Neuronal stem cell (in vitro differentiated cells): ENCODE measurements around the gene TMEM132D.

Experiments used
- DNase-seq: peaks from one replicate; pipeline ENCODE4 v3.0.0-alpha.2; 2013; ENCODE audit warnings: low spot score
- H2AFZ ChIP-seq: one replicate; pipeline ENCODE4 v1.6.1; 2013; ENCODE audit warnings: mild to moderate bottlenecking, low read length, inconsistent platforms
- H2AK5ac ChIP-seq: 2 replicates; pipeline ENCODE4 v1.6.1; 2013; ENCODE audit warnings: low read depth, mild to moderate bottlenecking, inconsistent platforms, low read length, moderate library complexity, mixed read lengths
- H2BK120ac ChIP-seq: 2 replicates; pipeline ENCODE4 v1.6.1; 2013; ENCODE audit warnings: low read depth, mild to moderate bottlenecking, inconsistent platforms, low read length, moderate library complexity, mixed read lengths
- H2BK12ac ChIP-seq: one replicate; pipeline ENCODE4 v1.6.1; 2013; ENCODE audit warnings: low read length, inconsistent platforms
- H2BK15ac ChIP-seq: 2 replicates; pipeline ENCODE4 v1.6.1; 2013; ENCODE audit warnings: mild to moderate bottlenecking, low read length, inconsistent platforms, mixed read lengths
- H2BK5ac ChIP-seq: one replicate; pipeline ENCODE4 v1.6.1; 2013; ENCODE audit warnings: inconsistent platforms, mild to moderate bottlenecking, low read length, moderate library complexity
- H3K14ac ChIP-seq: one replicate; pipeline ENCODE4 v1.6.1; 2013; ENCODE audit warnings: low read length, inconsistent platforms
- H3K18ac ChIP-seq: 2 replicates; pipeline ENCODE4 v1.6.1; 2013; ENCODE audit warnings: low read length, inconsistent platforms
- H3K23ac ChIP-seq: 2 replicates; pipeline ENCODE4 v1.6.1; 2013; ENCODE audit warnings: low read depth, mild to moderate bottlenecking, mixed read lengths, low read length, inconsistent platforms; ENCODE audit not compliant: poor library complexity
- H3K27ac ChIP-seq: replicated peaks from 3 replicates; pipeline ENCODE4 v1.5.1; 2013; ENCODE audit warnings: low read length, inconsistent platforms
- H3K27me3 ChIP-seq, 3 experiments: 2 replicates each; pipeline ENCODE4 v1.6.1; 2013; ENCODE audit warnings: low read length in 3 of 3, mild to moderate bottlenecking in 2 of 3, inconsistent platforms in 1 of 3, low read depth in 1 of 3, mixed read lengths in 1 of 3, moderate library complexity in 1 of 3; ENCODE audit not compliant: control insufficient read depth in 3 of 3, insufficient read depth in 3 of 3
- H3K36me3 ChIP-seq, 2 donors: replicated peaks in 1 of 2; 2 replicates each; pipeline ENCODE4 v1.6.1; 2013; ENCODE audit warnings: low read length in 2 of 2; ENCODE audit not compliant: control insufficient read depth in 2 of 2, insufficient read depth in 2 of 2
- H3K4ac ChIP-seq: 2 replicates; pipeline ENCODE4 v1.6.1; 2013; ENCODE audit warnings: inconsistent platforms, mild to moderate bottlenecking, low read length, moderate library complexity
- H3K4me1 ChIP-seq, 2 donors: 1 replicate in 1 of 2; 2 replicates in 1 of 2; pipeline ENCODE4 v1.6.1; 2013; ENCODE audit warnings: low read length in 2 of 2, low read depth in 1 of 2; ENCODE audit not compliant: control insufficient read depth in 2 of 2, insufficient read depth in 1 of 2
- H3K4me2 ChIP-seq: one replicate; pipeline ENCODE4 v1.6.1; 2013; ENCODE audit warnings: mild to moderate bottlenecking, low read length, inconsistent platforms; ENCODE audit not compliant: insufficient read depth, poor library complexity, severe bottlenecking
- H3K4me3 ChIP-seq, 2 donors: 2 replicates each; pipeline ENCODE4 v1.5.1; 2013; ENCODE audit warnings: low read length in 2 of 2, mild to moderate bottlenecking in 2 of 2, inconsistent platforms in 1 of 2, moderate library complexity in 1 of 2
- H3K79me1 ChIP-seq: one replicate; pipeline ENCODE4 v1.6.1; 2013; ENCODE audit warnings: low read depth, mild to moderate bottlenecking, inconsistent platforms, low read length, moderate library complexity
- H3K9ac ChIP-seq: one replicate; pipeline ENCODE4 v1.6.1; 2013; ENCODE audit warnings: mild to moderate bottlenecking, low read depth, low read length, inconsistent platforms; ENCODE audit not compliant: poor library complexity
- H3K9me3 ChIP-seq, 2 donors: replicated peaks in 1 of 2; 2 replicates each; pipeline versions ENCODE3 to v1.6.1; 2013; ENCODE audit warnings: low read length in 2 of 2, mild to moderate bottlenecking in 2 of 2, inconsistent platforms in 1 of 2, low read depth in 1 of 2, mixed read lengths in 1 of 2, moderate library complexity in 1 of 2; ENCODE audit not compliant: control insufficient read depth in 2 of 2, insufficient read depth in 1 of 2
- H4K8ac ChIP-seq: one replicate; pipeline ENCODE4 v1.6.1; 2013; ENCODE audit warnings: low read depth, mild to moderate bottlenecking, inconsistent platforms, low read length, moderate library complexity
- H4K91ac ChIP-seq: one replicate; pipeline ENCODE4 v1.6.1; 2013; ENCODE audit warnings: low read length, low read depth, mild to moderate bottlenecking, inconsistent platforms; ENCODE audit not compliant: poor library complexity
- WGBS, 2 donors: extraction: QIAGEN DNeasy Blood & Tissue Kit; methylation state at CpG; one replicate each; pipeline ENCODE4 v1.1.7; 2013; ENCODE audit warnings: missing lambda C conversion rate in 2 of 2, mixed read lengths in 1 of 2; ENCODE audit not compliant: insufficient read length in 2 of 2, insufficient replicate concordance in 1 of 2; ENCODE audit errors: extremely low coverage in 2 of 2; 5-methylcytosine and 5-hydroxymethylcytosine counted together

TMEM132D gene

GRCh38 chr12:129727100-129727499, 176.7 kb downstream of the TMEM132D start:
- no peak overlapping the region for H3K4ac ChIP-seq
- no peaks in the 10 kb centered on the region for H3K9me3 ChIP-seq
- no peak overlapping the region for H3K4me3 ChIP-seq
- no peak for DNase-seq
- H2BK120ac ChIP-seq = no peak overlapping the region
- no peak overlapping the region for H4K8ac ChIP-seq
- H2BK15ac ChIP-seq = no peak overlapping the region
- H2BK5ac ChIP-seq = no peak overlapping the region
- WGBS, 2 donors = no CpG with 5 or more reads among the region's 3 CpGs
- no peak overlapping the region for H3K14ac ChIP-seq
- no peak overlapping the region for H3K27ac ChIP-seq
- H3K27me3 ChIP-seq = no peaks in the 10 kb centered on the region
- no peaks in the 10 kb centered on the region for H3K36me3 ChIP-seq
- H2AK5ac ChIP-seq = no peak overlapping the region
- H2BK12ac ChIP-seq = no peak overlapping the region
- no peak overlapping the region for H4K91ac ChIP-seq
- no peak overlapping the region for H3K4me2 ChIP-seq
- H2AFZ ChIP-seq = no peak overlapping the region
- H3K79me1 ChIP-seq = no peaks in the 10 kb centered on the region
- H3K9ac ChIP-seq = no peak overlapping the region
- H3K23ac ChIP-seq = no peak overlapping the region
- no peak overlapping the region for H3K18ac ChIP-seq
- no peaks in the 10 kb centered on the region for H3K4me1 ChIP-seq

GRCh38 chr12:129723260-129723659, 180.6 kb downstream of the TMEM132D start:
- Histone ChIP-seq H3K23ac (no peak overlapping the region), H2BK15ac (no peak overlapping the region), H4K91ac (no peak overlapping the region), H2AK5ac (no peak overlapping the region), H4K8ac (no peak overlapping the region), H3K18ac (no peak overlapping the region), H3K14ac (no peak overlapping the region), H3K36me3 (no peaks in the 10 kb centered on the region), H3K9me3 (no peaks in the 10 kb centered on the region), H2BK5ac (no peak overlapping the region), H3K4me2 (no peak overlapping the region), H3K27me3 (no peaks in the 10 kb centered on the region), H2AFZ (no peak overlapping the region), H3K4ac (no peak overlapping the region), H3K79me1 (no peaks in the 10 kb centered on the region), H3K9ac (no peak overlapping the region), H3K27ac (no peak overlapping the region), H3K4me1 (no peaks in the 10 kb centered on the region), H3K4me3 (no peak overlapping the region), H2BK120ac (no peak overlapping the region), H2BK12ac (no peak overlapping the region)
- WGBS, 2 donors = no CpG with 5 or more reads among the region's 8 CpGs
- no peak for DNase-seq

DNA sequence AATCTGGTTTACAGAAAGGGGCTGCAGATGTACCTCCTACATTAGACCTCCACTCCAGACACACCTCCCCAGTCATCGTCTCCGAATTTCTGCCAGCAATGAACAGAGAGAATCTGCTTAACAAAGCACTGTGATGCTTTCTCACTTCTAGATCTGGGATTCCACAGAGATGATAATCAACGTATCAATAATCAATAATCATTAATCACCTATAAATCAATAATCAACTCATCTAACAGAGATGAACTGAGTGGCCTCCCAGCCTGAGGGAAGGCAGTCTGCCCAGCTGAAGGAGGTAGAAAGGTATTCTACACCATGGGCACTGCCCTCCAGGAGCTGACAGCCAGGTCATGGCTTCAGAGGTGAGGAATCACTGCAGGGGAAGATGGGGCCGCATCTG, 183.2 kb downstream of the TMEM132D start:
- no peak overlapping the region for H2BK15ac ChIP-seq
- no peak overlapping the region for H2AK5ac ChIP-seq
- H3K4me1 ChIP-seq = no peaks in the 10 kb centered on the region
- no peak overlapping the region for H3K4me3 ChIP-seq
- no peaks in the 10 kb centered on the region for H3K79me1 ChIP-seq
- H3K36me3 ChIP-seq = no peaks in the 10 kb centered on the region
- WGBS, 2 donors = no CpG with 5 or more reads among the region's 4 CpGs
- H4K8ac ChIP-seq = no peak overlapping the region
- no peak overlapping the region for H2BK120ac ChIP-seq
- no peaks in the 10 kb centered on the region for H3K27me3 ChIP-seq
- no peak overlapping the region for H3K14ac ChIP-seq
- H3K4ac ChIP-seq = no peak overlapping the region
- no peak overlapping the region for H3K18ac ChIP-seq
- H3K9me3 ChIP-seq = peaks cover 0 to 2% of the 10 kb centered on the region in 2 donors
- H3K23ac ChIP-seq = no peak overlapping the region
- no peak overlapping the region for H3K27ac ChIP-seq
- H2BK5ac ChIP-seq = no peak overlapping the region
- no peak overlapping the region for H2BK12ac ChIP-seq
- H3K9ac ChIP-seq = no peak overlapping the region
- no peak overlapping the region for H4K91ac ChIP-seq
- no peak for DNase-seq
- no peak overlapping the region for H3K4me2 ChIP-seq
- no peak overlapping the region for H2AFZ ChIP-seq

GRCh38 chr12:129719416-129719815, 184.4 kb downstream of the TMEM132D start:
- no peaks in the 10 kb centered on the region for H3K4me1 ChIP-seq
- no peak overlapping the region for H3K4me3 ChIP-seq
- no peak overlapping the region for H2BK15ac ChIP-seq
- no CpG with 5 or more reads among the region's 3 CpGs for WGBS, 2 donors
- no peak overlapping the region for H3K18ac ChIP-seq
- H3K9ac ChIP-seq = no peak overlapping the region
- H2BK12ac ChIP-seq = no peak overlapping the region
- H2AFZ ChIP-seq = no peak overlapping the region
- no peak overlapping the region for H2BK5ac ChIP-seq
- no peak overlapping the region for H3K27ac ChIP-seq
- no peak overlapping the region for H3K14ac ChIP-seq
- no peaks in the 10 kb centered on the region for H3K27me3 ChIP-seq
- H3K23ac ChIP-seq = no peak overlapping the region
- no peaks in the 10 kb centered on the region for H3K36me3 ChIP-seq
- no peak overlapping the region for H4K91ac ChIP-seq
- no peaks in the 10 kb centered on the region for H3K79me1 ChIP-seq
- H2AK5ac ChIP-seq = no peak overlapping the region
- H3K4ac ChIP-seq = no peak overlapping the region
- DNase-seq = no peak
- H3K4me2 ChIP-seq = no peak overlapping the region
- H3K9me3 ChIP-seq = peaks cover 0 to 3% of the 10 kb centered on the region in 2 donors
- no peak overlapping the region for H4K8ac ChIP-seq
- H2BK120ac ChIP-seq = no peak overlapping the region
